Measurements from ENCODE around the gene GNL1. TPM values are rescaled to one million over a fixed set of nuclear protein-coding genes. Genes with fewer than 3 reads are reported as not detected.

The GNL1 gene
- total RNA-seq, 1 experiment from 2014 or later: 34.7 TPM

GRCh38 chr6:30541515-30542403 is 14.5 kb downstream of the GNL1 start:
- H3K9me2 ChIP-seq (replicated peaks; ENCODE audit: low read length): no peaks in the 10 kb centered on the region
- ChIA-PET CTCF (interaction anchor here (0.6 to 1.2 kb wide), 7 partner anchors 9 to 70 kb away, joined by 3 to 19 read pairs (median 5); no protein-coding TSS in a partner anchor), POLR2A (ENCODE audit: unreplicated experiment) (interaction anchor here (0.6 kb wide), 1 partner anchor 51 kb away, joined by 4 read pairs; no protein-coding TSS in a partner anchor)
- TF ChIP-seq CTCF (conservative IDR thresholded peaks at IDR 0.05; ENCODE audit: low read depth, low read length) (peak; percentile 98), EZH2phosphoT487 (IDR thresholded peaks at IDR 0.05; ENCODE audit: borderline replicate concordance, low read length) (no peak), EZH2 (IDR thresholded peaks at IDR 0.05; ENCODE audit: low read length, unreplicated experiment) (no peak)
- H4K20me1 ChIP-seq (ENCODE audit: low read length): no peaks in the 10 kb centered on the region
- intact Hi-C loops (cut with micrococcal nuclease): loop anchor here (1.0 to 5.0 kb wide), 2 partner anchors 56 to 181 kb away; partner anchors contain the start of gene TUBB
- H3K27me3 ChIP-seq (ENCODE audit: low read length): no peaks in the 10 kb centered on the region
- no TSS peak for BruUV-seq (replicated peaks)
- no peaks in the 10 kb centered on the region for H3F3A ChIP-seq (ENCODE audit: low read length, unreplicated experiment)
- H3K27ac ChIP-seq (ENCODE audit: low read length): no peak overlapping the region
- no peaks in the 10 kb centered on the region for H3K79me2 ChIP-seq (ENCODE audit: low read length)
- DNase-seq: peak; percentile 95
- H3K36me3 ChIP-seq (ENCODE audit: low read depth, low read length): no peaks in the 10 kb centered on the region
- peak overlapping the region; percentile 82 for H2AFZ ChIP-seq (ENCODE audit: low read length)
- peak overlapping the region; percentile 87 for H3K4me2 ChIP-seq (ENCODE audit: low read length)
- peak; percentile 65 for ATAC-seq
- peaks cover 18% of the 10 kb centered on the region; the same call in 1 of the 2 replicates for H3K4me1 ChIP-seq (ENCODE audit: insufficient read depth, low read length)
- H3K9me3 ChIP-seq (ENCODE audit: low read length): no peaks in the 10 kb centered on the region
- peak overlapping the region; percentile 68 for H3K4me3 ChIP-seq (ENCODE audit: low read length)
- no peak overlapping the region for H3K9ac ChIP-seq (ENCODE audit: low read length)

- no TSS peak for BruUV-seq (replicated peaks)
- H3K27ac ChIP-seq (ENCODE audit: low read length): no peak overlapping the region
- no peak overlapping the region for H3K9ac ChIP-seq (ENCODE audit: low read length)
- TF ChIP-seq EZH2phosphoT487 (IDR thresholded peaks at IDR 0.05; ENCODE audit: borderline replicate concordance, low read length) (no peak), EZH2 (IDR thresholded peaks at IDR 0.05; ENCODE audit: low read length, unreplicated experiment) (no peak), CTCF (conservative IDR thresholded peaks at IDR 0.05; ENCODE audit: low read depth, low read length) (no peak)
- H3K27me3 ChIP-seq (ENCODE audit: low read length): no peaks in the 10 kb centered on the region
- no peak overlapping the region for H3K4me2 ChIP-seq (ENCODE audit: low read length)
- H3K9me3 ChIP-seq (ENCODE audit: low read length): no peaks in the 10 kb centered on the region
- ChIA-PET CTCF (no interaction called here), POLR2A (ENCODE audit: unreplicated experiment) (no interaction called here)
- ATAC-seq: no peak
- no peak for DNase-seq
- H3K36me3 ChIP-seq (ENCODE audit: low read depth, low read length): no peaks in the 10 kb centered on the region
- H4K20me1 ChIP-seq (ENCODE audit: low read length): no peaks in the 10 kb centered on the region
- H3K4me3 ChIP-seq (ENCODE audit: low read length): no peak overlapping the region
- no peaks in the 10 kb centered on the region for H3K79me2 ChIP-seq (ENCODE audit: low read length)
- intact Hi-C loops (cut with micrococcal nuclease): no loop called here
- no peak overlapping the region for H2AFZ ChIP-seq (ENCODE audit: low read length)
- peaks cover 14% of the 10 kb centered on the region; the same call in 1 of the 2 replicates for H3K4me1 ChIP-seq (ENCODE audit: insufficient read depth, low read length)
- no peaks in the 10 kb centered on the region for H3F3A ChIP-seq (ENCODE audit: low read length, unreplicated experiment)
- H3K9me2 ChIP-seq (replicated peaks; ENCODE audit: low read length): no peaks in the 10 kb centered on the region
These were observed 18.4 kb downstream of the GNL1 start for GRCh38 chr6:30537931-30538330.
